GM18519 (cell line): ENCODE measurements around the gene RHEB.

Experiments used
- ATAC-seq: cut with Tn5 transposase; IDR thresholded peaks from one replicate; pipeline ENCODE4 v1.9.1; 2021; ENCODE audit warnings: mild to moderate bottlenecking, moderate library complexity; ENCODE audit not compliant: unreplicated experiment, low FRiP score

RHEB gene

GRCh38 chr7:151452680-151453325 lies 66.9 kb downstream of the RHEB start:
- ATAC-seq: no peak

GRCh38 chr7:151451626-151452571 lies 67.8 kb downstream of the RHEB start:
- ATAC-seq: no peak

- ATAC-seq: no peak
Measured at GRCh38 chr7:151451156-151451555, 68.5 kb downstream of the RHEB start.

- ATAC-seq: no peak
Measured at GRCh38 chr7:151449990-151450389, 69.7 kb downstream of the RHEB start.

- no peak for ATAC-seq
Measured at GRCh38 chr7:151448261-151449252, 71.1 kb downstream of the RHEB start.

- ATAC-seq: no peak
Measured at GRCh38 chr7:151447901-151448260, 71.8 kb downstream of the RHEB start.

- no peak for ATAC-seq
Measured at GRCh38 chr7:151447312-151447711, 72.4 kb downstream of the RHEB start.

GRCh38 chr7:151446412-151446811 lies 73.3 kb downstream of the RHEB start:
- no peak for ATAC-seq

GRCh38 chr7:151444632-151445031 lies 75.1 kb downstream of the RHEB start:
- no peak for ATAC-seq

GRCh38 chr7:151442776-151443496 lies 76.8 kb downstream of the RHEB start:
- ATAC-seq: no peak

- ATAC-seq: no peak
Measured at GRCh38 chr7:151440799-151441445, 78.8 kb downstream of the RHEB start.

- no peak for ATAC-seq
Measured at GRCh38 chr7:151439855-151440798, 79.6 kb downstream of the RHEB start, which contains the start of gene CRYGN. Gene CRYGN (minus strand): TSS chr7:151440141. CDS start chr7:151439917, 224 bp downstream.

- no peak for ATAC-seq
Measured at GRCh38 chr7:151438864-151439601, 80.7 kb downstream of the RHEB start.

- ATAC-seq: no peak
Measured at GRCh38 chr7:151437866-151438516, 81.7 kb downstream of the RHEB start.

- no peak for ATAC-seq
Measured at GRCh38 chr7:151437159-151437553, 82.5 kb downstream of the RHEB start.

- no peak for ATAC-seq
Measured at GRCh38 chr7:151436446-151437158, 83.1 kb downstream of the RHEB start.
